Endothelial cell of umbilical vein (primary cell): Measurements from ENCODE around the gene TERF2IP.

Experiments
- FOS ChIP-seq: IDR thresholded peaks from 2 replicates; pipeline ENCODE4 v1.6.1; 2011; ENCODE audit warnings: mild to moderate bottlenecking, low read length, moderate library complexity, borderline replicate concordance; ENCODE audit not compliant: insufficient read depth
- JUN ChIP-seq: IDR thresholded peaks from 2 replicates; pipeline ENCODE4 v1.6.1; 2011; ENCODE audit warnings: borderline replicate concordance, low read depth; ENCODE audit not compliant: insufficient read length, insufficient read depth
- MYC ChIP-seq: IDR thresholded peaks from one replicate; pipeline ENCODE4 v1.6.1; 2011; ENCODE audit warnings: mild to moderate bottlenecking, low read depth, low read length
- POLR2A ChIP-seq: IDR thresholded peaks from 2 replicates; pipeline ENCODE4 v1.6.1; 2012; ENCODE audit warnings: low read depth, mild to moderate bottlenecking, control low read depth, low read length
- POLR2AphosphoS5 ChIP-seq: IDR thresholded peaks from 2 replicates; pipeline ENCODE4 v1.6.1; 2012; ENCODE audit warnings: low read depth, mild to moderate bottlenecking, control low read depth, low read length, moderate library complexity; ENCODE audit not compliant: insufficient read depth
- TF ChIP-seq, protein P1 (sequence below), 2 donors: IDR thresholded peaks; 1 replicate in 1 of 2; 2 replicates in 1 of 2; pipeline ENCODE4 v1.5.1; 2011; ENCODE audit warnings: low read length in 2 of 2, mild to moderate bottlenecking in 2 of 2, moderate library complexity in 2 of 2, control low read depth in 1 of 2, inconsistent platforms in 1 of 2, low read depth in 1 of 2; ENCODE audit not compliant: insufficient read depth in 1 of 2; ENCODE audit errors: extremely low read depth in 1 of 2

DNA sequence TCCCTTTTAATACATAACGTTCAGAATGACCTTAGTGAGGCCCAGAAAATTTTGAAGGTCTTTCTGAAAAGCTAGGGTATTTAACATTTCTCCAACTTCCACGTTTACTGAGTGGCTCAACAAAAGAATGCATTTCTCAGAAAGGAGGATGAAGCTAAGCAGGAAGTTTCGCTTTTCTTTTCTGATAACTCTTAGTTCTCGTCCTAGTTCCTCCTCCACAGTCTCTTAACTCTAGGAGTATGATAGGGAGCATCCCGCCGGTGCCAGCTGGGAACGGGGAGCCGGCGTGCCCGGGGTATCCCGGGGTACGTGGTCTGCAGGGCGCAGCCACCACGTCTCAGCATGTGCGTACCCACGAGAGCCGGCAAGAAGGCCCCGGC, 471 bp upstream of the TERF2IP start:
- TF ChIP-seq FOS (no peak), MYC (no peak), POLR2A (no peak), POLR2AphosphoS5 (no peak), JUN (no peak)
- TF ChIP-seq, protein P1, sequence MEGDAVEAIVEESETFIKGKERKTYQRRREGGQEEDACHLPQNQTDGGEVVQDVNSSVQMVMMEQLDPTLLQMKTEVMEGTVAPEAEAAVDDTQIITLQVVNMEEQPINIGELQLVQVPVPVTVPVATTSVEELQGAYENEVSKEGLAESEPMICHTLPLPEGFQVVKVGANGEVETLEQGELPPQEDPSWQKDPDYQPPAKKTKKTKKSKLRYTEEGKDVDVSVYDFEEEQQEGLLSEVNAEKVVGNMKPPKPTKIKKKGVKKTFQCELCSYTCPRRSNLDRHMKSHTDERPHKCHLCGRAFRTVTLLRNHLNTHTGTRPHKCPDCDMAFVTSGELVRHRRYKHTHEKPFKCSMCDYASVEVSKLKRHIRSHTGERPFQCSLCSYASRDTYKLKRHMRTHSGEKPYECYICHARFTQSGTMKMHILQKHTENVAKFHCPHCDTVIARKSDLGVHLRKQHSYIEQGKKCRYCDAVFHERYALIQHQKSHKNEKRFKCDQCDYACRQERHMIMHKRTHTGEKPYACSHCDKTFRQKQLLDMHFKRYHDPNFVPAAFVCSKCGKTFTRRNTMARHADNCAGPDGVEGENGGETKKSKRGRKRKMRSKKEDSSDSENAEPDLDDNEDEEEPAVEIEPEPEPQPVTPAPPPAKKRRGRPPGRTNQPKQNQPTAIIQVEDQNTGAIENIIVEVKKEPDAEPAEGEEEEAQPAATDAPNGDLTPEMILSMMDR (IDR thresholded peaks at IDR 0.05; ENCODE audit: extremely low read depth in 1 of 2, insufficient read depth in 1 of 2, low read depth in 1 of 2, low read length in 2 of 2) = no peak
